ENCODE results near the gene ARHGAP22.

The ARHGAP22 gene

GRCh38 chr10:48459270-48460150, 145.4 kb downstream of the ARHGAP22 start:
- DNase-seq, result no peak

GRCh38 chr10:48458662-48459048, 146.2 kb downstream of the ARHGAP22 start:
- DNase-seq, result no peak

GRCh38 chr10:48457949-48458661, 146.8 kb downstream of the ARHGAP22 start:
- no peak for DNase-seq

GRCh38 chr10:48456808-48457761, 147.8 kb downstream of the ARHGAP22 start:
- DNase-seq, result no peak

GRCh38 chr10:48456361-48456804, 148.5 kb downstream of the ARHGAP22 start:
- no peak for DNase-seq

GRCh38 chr10:48455392-48456151, 149.3 kb downstream of the ARHGAP22 start:
- DNase-seq, result no peak

GRCh38 chr10:48455055-48455391, 149.8 kb downstream of the ARHGAP22 start:
- no peak for DNase-seq

GRCh38 chr10:48454302-48455054, 150.4 kb downstream of the ARHGAP22 start:
- no peak for DNase-seq

- no peak for DNase-seq
Observed at GRCh38 chr10:48453451-48454301, 151.2 kb downstream of the ARHGAP22 start.

- DNase-seq, result no peak
Observed at GRCh38 chr10:48452879-48453412, 151.9 kb downstream of the ARHGAP22 start.

GRCh38 chr10:48451969-48452878, 152.6 kb downstream of the ARHGAP22 start:
- no peak for DNase-seq

- DNase-seq, result no peak
Observed at GRCh38 chr10:48450741-48451466, 154.0 kb downstream of the ARHGAP22 start.

GRCh38 chr10:48450233-48450740, 154.6 kb downstream of the ARHGAP22 start:
- DNase-seq, result no peak

GRCh38 chr10:48449501-48450232, 155.2 kb downstream of the ARHGAP22 start:
- DNase-seq, result no peak

GRCh38 chr10:48448796-48449195, 156.1 kb downstream of the ARHGAP22 start:
- no peak for DNase-seq

- DNase-seq, result no peak
Observed at GRCh38 chr10:48447356-48448215, 157.3 kb downstream of the ARHGAP22 start.
